Heart left ventricle (tissue), 16 donors: Measurements from ENCODE around the gene TMEM185A. TPM values are rescaled to one million over a fixed set of nuclear protein-coding genes. Genes with fewer than 3 reads are reported as not detected.
A peak's percentile ranks its signal among the peaks of the same experiment; 100 is the strongest.
"Not testable (repeated sequence)": the region's sequence is repeated elsewhere in the genome, so short reads cannot be mapped to it uniquely, and the experiment has no call there.

Source experiments
- ATAC-seq, 4 donors: fragments of 200-7000 bp; cut with Tn5 transposase; one replicate each; pipeline ENCODE4 v1.9.1; 2020 to 2022; ENCODE audit warnings: moderate library complexity in 4 of 4, mild to moderate bottlenecking in 3 of 4, moderate number of reproducible peaks in 1 of 4
- DNase-seq, 5 donors: peaks; one replicate each; pipeline ENCODE4 v3.0.0-alpha.2; 2020
- H3K27ac ChIP-seq, 12 donors: fragments of 200-600 bp; sonication (generic) in 4 of 12; one replicate each; pipeline versions ENCODE4 v1.5.0 to v1.8.0; 2016 to 2022; ENCODE audit warnings: mild to moderate bottlenecking in 2 of 12
- H3K27me3 ChIP-seq, 9 donors: fragments of 200-600 bp; sonication (generic) in 2 of 9; one replicate each; pipeline versions ENCODE4 v1.5.1 to v1.8.0; 2016 to 2022; ENCODE audit warnings: mild to moderate bottlenecking in 3 of 9
- H3K36me3 ChIP-seq, 9 donors: fragments of 200-600 bp; sonication (generic) in 2 of 9; one replicate each; pipeline versions ENCODE4 v1.5.0 to v1.8.0; 2018 to 2022; ENCODE audit warnings: mild to moderate bottlenecking in 2 of 9
- H3K4me1 ChIP-seq, 12 donors: fragments of 200-600 bp; sonication (generic) in 4 of 12; one replicate each; pipeline versions ENCODE4 v1.5.0 to v1.8.0; 2016 to 2022; ENCODE audit warnings: mild to moderate bottlenecking in 3 of 12
- H3K4me3 ChIP-seq, 12 donors: fragments of 200-600 bp; sonication (generic) in 4 of 12; one replicate each; pipeline versions ENCODE4 v1.5.0 to v1.8.0; 2017 to 2022; ENCODE audit warnings: mild to moderate bottlenecking in 9 of 12, moderate library complexity in 4 of 12
- H3K9me3 ChIP-seq, 12 donors: fragments of 200-600 bp; sonication (generic) in 4 of 12; one replicate each; pipeline versions ENCODE4 v1.5.0 to v1.8.0; 2016 to 2022; ENCODE audit warnings: mild to moderate bottlenecking in 1 of 12
- WGBS, 4 donors: extraction: QIAGEN DNeasy Blood & Tissue Kit in 2 of 4; methylation state at CpG; one replicate each; pipeline versions ENCODE4 v1.1.5 to v1.1.7; 2013 to 2018; 5-methylcytosine and 5-hydroxymethylcytosine counted together
- intact Hi-C, 10 donors: fragments of 100-400 bp; cut with DNase I; formaldehyde crosslinking; loops; one replicate each; pipeline versions ENCODE4 v1.11.1 to v1.14.2; 2022
- polyA plus RNA-seq, 2 donors: library from polyadenylated mRNA; stranded (reverse); fragments of 200-250 nt; gene quantifications; one replicate each; pipeline ENCODE4 v1.2.3, GENCODE V29; 2013
- total RNA-seq, 9 donors: library from RNA; depleted of rRNA in 2 of 9; stranded (reverse); fragments of >200 nt in 2 of 9; fragmentation: NEBNext Ultra II Directional in 3 of 9; extraction: Animal tissue kit (Norgen Biotek cat#: 25700) in 3 of 9; gene quantifications; one replicate each; pipeline versions ENCODE4 v1.1.0 to v1.2.4, GENCODE V29; 2016 to 2023
- donor health status: ischemic (EF 13 %, LVEDD 7.1; RV severe dilation, severe dysfunction).
- donor health status: healthy with polysubstance abuse.
- donor health status: DM: no; HTN: yes; CAD: no.
- donor health status: DM: no; HTN: no; CAD: no.
- donor health status: ischemic (EF 25% LVEDD 6.9; RV normal size, moderate dysfunction).
- donor health status: ischemic (EF 25% LVEDD 5.7; RV mildly dilated, moderate dysfunction).
- donor health status: healthy.
- donor health status: DM: yes; HTN: yes; CAD: no.
- donor health status: ischemic (EF 35%, LVEDD 5.7; RV mildly dilated, moderate dysfunction).
- donor health status: nonischemic (EF 11% LVEDD 7.7; RV severe dilation, severe dysfunction).
- donor health status: DM: yes; HTN: yes; CAD: no.
- donor health status: PGD.
- donor health status: ischemic (EF 29% LVEDD 5.4; RV normal size, mild dysfunction).
- donor health status: nonischemic (EF 23%, LVEDD 6.1; RV moderate dilation, normal function).

TMEM185A gene
- total and polyA plus RNA-seq, 11 donors: 17.6 to 39.2 (median 32.9) TPM

DNA sequence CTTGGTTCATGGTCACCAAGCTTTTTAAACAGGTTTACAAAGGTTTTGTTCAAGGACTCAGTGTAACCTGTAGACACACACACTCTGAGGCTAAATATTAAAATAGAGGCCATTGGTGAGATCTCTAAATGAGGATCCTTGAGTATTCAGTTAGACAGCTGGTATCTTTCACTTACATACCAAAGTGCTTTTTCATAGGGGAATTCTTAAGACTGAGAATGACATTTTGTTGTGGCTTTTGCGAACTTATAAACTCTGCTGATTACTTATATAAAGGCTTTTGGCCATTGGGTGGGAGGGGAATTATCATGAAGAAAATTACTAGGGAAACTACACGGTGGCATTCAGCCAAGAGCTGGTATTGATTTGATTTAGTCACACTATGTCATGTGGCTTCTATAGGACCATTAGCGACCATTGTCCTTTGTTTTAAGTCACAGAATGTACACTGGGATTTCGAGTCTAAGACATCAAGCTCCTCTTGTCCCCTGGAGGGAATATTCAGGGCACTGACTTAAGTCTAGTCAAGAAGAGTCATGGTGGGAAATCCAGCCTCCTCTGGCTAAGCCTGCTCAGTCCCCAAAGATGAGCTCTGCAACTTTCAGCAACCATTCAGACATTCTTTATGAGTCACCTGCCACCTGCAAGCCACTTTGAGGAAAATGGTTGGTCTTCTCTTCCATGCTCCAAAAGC is 80.2 kb downstream of the TMEM185A start:
- DNase-seq, H3K4me3 ChIP-seq, H3K9me3 ChIP-seq, H3K4me1 ChIP-seq, ATAC-seq, intact Hi-C loops, H3K27me3 ChIP-seq, H3K27ac ChIP-seq, H3K36me3 ChIP-seq: not testable (repeated sequence)
- no CpG with 5 or more reads among the region's 4 CpGs for WGBS, 4 donors

DNA sequence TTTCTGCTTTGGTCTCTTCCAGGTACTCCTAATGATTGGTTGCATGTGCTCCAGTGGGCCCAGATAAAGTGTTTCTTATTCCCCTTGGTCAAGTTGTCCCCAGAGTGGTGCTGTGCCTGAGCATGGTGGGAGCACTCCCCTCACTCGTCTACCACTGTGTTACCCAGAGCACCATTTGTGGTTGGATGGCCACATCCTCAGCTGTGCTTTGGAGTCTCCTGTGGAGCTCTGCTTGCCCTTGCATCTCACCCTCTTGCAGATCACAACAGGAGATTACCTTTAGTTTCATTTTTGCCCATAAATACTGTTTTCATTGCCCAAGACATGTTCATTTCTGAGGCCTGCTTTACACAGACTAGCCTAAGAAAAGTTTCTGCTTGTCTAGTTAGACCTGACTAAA is 81.1 kb downstream of the TMEM185A start:
- H3K27me3 ChIP-seq, H3K4me3 ChIP-seq, H3K4me1 ChIP-seq, intact Hi-C loops, H3K36me3 ChIP-seq, H3K9me3 ChIP-seq, DNase-seq, ATAC-seq, H3K27ac ChIP-seq: not testable (repeated sequence)
- WGBS, 4 donors: 71 to 100% (median 88%) methylated on average over 1 of the region's 1 CpG

DNA sequence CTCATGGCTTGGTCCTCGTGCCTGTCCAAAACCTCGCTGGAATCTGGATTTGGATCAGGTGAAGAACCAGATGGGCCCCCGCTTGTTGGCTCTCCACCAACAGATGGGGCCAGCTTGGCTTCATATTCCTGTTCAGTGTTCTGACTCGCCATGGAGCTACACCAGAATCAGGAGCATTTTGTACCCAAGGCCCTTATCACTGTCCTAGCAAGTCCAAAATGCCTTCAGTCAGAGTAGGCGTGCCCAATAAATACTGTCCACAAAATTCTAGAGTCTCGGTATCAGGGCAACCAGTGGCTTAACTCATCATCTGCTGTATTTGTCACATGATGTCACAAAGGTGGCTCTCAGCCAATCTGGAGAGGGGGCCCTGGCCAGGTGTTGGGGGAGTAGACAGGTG is 81.9 kb downstream of the TMEM185A start, which contains the start of gene HSFX3:
Gene HSFX3 (minus strand): TSS at position 224 of the 400 bp plus-strand sequence. CDS start 72 bp downstream, at position 152.
- not testable (repeated sequence) for H3K27ac ChIP-seq, H3K27me3 ChIP-seq, H3K4me3 ChIP-seq, H3K36me3 ChIP-seq, DNase-seq, H3K9me3 ChIP-seq, H3K4me1 ChIP-seq
- intact Hi-C loops: loop anchor here in 1 of 10 donors (10.0 kb wide), 1 partner anchor 365 kb away; no protein-coding TSS in a partner anchor
- 60 to 85% (median 67%) methylated on average over 1 of the region's 6 CpGs; no CpG with 5 or more reads in 1 of the 4 donors for WGBS, 4 donors
- peak in 1 of 4 donors; percentile 58 for ATAC-seq

DNA sequence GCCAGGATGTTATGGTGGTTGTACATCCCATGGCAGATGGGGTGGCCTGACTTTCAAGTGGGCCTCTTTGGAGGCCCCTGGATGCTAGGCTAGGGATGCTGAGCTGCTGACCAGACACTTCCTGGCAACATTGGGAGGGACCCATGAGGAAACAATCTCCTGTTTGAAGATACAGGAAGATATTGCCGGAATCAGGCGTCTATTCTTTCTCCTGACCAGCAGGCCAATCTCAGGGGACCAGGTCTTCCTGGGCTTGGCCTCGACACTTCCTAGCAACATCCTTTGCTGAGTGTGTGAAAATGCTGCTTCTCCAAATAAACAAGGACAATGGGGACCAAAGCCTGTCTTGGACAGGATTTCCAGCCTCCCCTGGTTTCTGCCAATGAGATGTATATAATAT is 83.8 kb downstream of the TMEM185A start:
- not testable (repeated sequence) for H3K9me3 ChIP-seq, H3K4me3 ChIP-seq, H3K27me3 ChIP-seq, H3K27ac ChIP-seq, H3K36me3 ChIP-seq, H3K4me1 ChIP-seq, DNase-seq
- peak in 1 of 4 donors; percentile 52 for ATAC-seq
- WGBS, 4 donors: 17 to 71% (median 38%) methylated on average over 1 to 2 of the region's 3 CpGs; no CpG with 5 or more reads in 1 of the 4 donors
- intact Hi-C loops: loop anchor here in 1 of 10 donors (10.0 kb wide), 1 partner anchor 367 kb away; no protein-coding TSS in a partner anchor

DNA sequence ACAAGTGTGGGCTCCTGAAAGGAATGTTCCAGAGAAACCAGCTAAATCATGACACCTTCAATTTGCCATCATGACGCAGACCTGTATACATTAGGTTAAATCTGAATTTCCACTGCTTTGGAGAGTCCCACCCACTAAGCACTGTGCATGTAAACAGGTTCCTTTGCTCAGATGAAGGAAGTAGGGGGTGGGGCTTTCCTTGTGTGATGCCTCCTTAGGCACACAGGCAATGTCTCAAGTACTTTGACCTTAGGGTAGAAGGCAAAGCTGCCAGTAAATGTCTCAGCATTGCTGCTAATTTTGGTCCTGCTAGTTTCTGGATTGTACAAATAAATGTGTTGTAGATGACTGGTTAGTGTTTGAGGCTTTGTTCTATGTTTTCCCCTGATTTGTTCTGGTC is 84.6 kb downstream of the TMEM185A start:
- H3K4me1 ChIP-seq, ATAC-seq, DNase-seq, H3K27me3 ChIP-seq, H3K27ac ChIP-seq, H3K4me3 ChIP-seq, H3K9me3 ChIP-seq, H3K36me3 ChIP-seq: not testable (repeated sequence)
- 63 to 100% (median 90%) methylated on average over 1 of the region's 1 CpG for WGBS, 4 donors
- intact Hi-C loops: loop anchor here in 1 of 10 donors (10.0 kb wide), 1 partner anchor 368 kb away; no protein-coding TSS in a partner anchor

Other genes with a start within 250 kb of the TMEM185A start
- gene IDS, start 126.5 kb downstream of the TMEM185A start, total RNA-seq: 10 to 100 TPM; 57.4 to 83.9 (median 72.6) TPM
- 10 to 100 TPM; 20.7 to 58.9 TPM for gene IDS, start 126.5 kb downstream of the TMEM185A start, polyA plus RNA-seq
- gene EOLA1, start 90.8 kb downstream of the TMEM185A start, total RNA-seq: 10 to 100 TPM; 15.8 to 35.9 (median 25.3) TPM
- 10 to 100 TPM; 24.6 to 45.6 TPM for gene EOLA1, start 90.8 kb downstream of the TMEM185A start, polyA plus RNA-seq
- gene HSFX3, start 81.9 kb downstream of the TMEM185A start, total RNA-seq: under 1 TPM in 2 of 9 donors, not detected in 7; 0.32 to 0.49 TPM
- gene HSFX3, start 81.9 kb downstream of the TMEM185A start, polyA plus RNA-seq: under 1 TPM in 1 of 2 donors, not detected in 1; 0.23 TPM
- gene MAGEA9B, start 44.3 kb downstream of the TMEM185A start, total RNA-seq: not detected
- not detected for gene MAGEA9B, start 44.3 kb downstream of the TMEM185A start, polyA plus RNA-seq
- gene HSFX2, start 36.5 kb downstream of the TMEM185A start, total RNA-seq: 1 to 10 TPM in 3 of 9 donors, under 1 TPM in 3, not detected in 3; 0.23 to 1.2 (median 0.80) TPM
- 1 to 10 TPM in 1 of 2 donors, under 1 TPM in 1; 0.57 to 1.3 TPM for gene HSFX2, start 36.5 kb downstream of the TMEM185A start, polyA plus RNA-seq
- gene MAGEA11, start 80.3 kb upstream of the TMEM185A start, total RNA-seq: not detected
- not detected for gene MAGEA11, start 80.3 kb upstream of the TMEM185A start, polyA plus RNA-seq
- gene HSFX1, start 142.3 kb upstream of the TMEM185A start, total RNA-seq: 1 to 10 TPM in 8 of 9 donors, under 1 TPM in 1; 0.94 to 3.3 (median 2.3) TPM
- gene HSFX1, start 142.3 kb upstream of the TMEM185A start, polyA plus RNA-seq: 1 to 10 TPM in 1 of 2 donors, under 1 TPM in 1; 0.73 to 1.6 TPM
- not detected for gene MAGEA9, start 150.1 kb upstream of the TMEM185A start, total RNA-seq
- gene MAGEA9, start 150.1 kb upstream of the TMEM185A start, polyA plus RNA-seq: not detected
- gene MAGEA8, start 249.4 kb upstream of the TMEM185A start, total RNA-seq: not detected
- gene MAGEA8, start 249.4 kb upstream of the TMEM185A start, polyA plus RNA-seq: not detected